Right ventricle myocardium inferior (tissue), 1 donor: Measurements from ENCODE around the gene NUFIP2. TPM values are rescaled to one million over a fixed set of nuclear protein-coding genes. Genes with fewer than 3 reads are reported as not detected.
"Not testable (repeated sequence)": the region's sequence is repeated elsewhere in the genome, so short reads cannot be mapped to it uniquely, and the experiment has no call there.

Experiments used
- ATAC-seq: fragments of 200-7000 bp; cut with Tn5 transposase; one replicate; pipeline ENCODE4 v1.9.1; 2020; ENCODE audit warnings: mild to moderate bottlenecking, moderate library complexity
- DNase-seq: peaks from one replicate; pipeline ENCODE4 v3.0.0; 2021; ENCODE audit errors: missing footprints
- intact Hi-C: fragments of 100-400 bp; cut with DNase I; formaldehyde crosslinking; loops from one replicate; pipeline ENCODE4 v1.11.0; 2022
- total RNA-seq: library from RNA; stranded (reverse); fragmentation: NEBNext Ultra II Directional; extraction: Animal tissue kit (Norgen Biotek cat#: 25700); gene quantifications from one replicate; pipeline ENCODE4 v1.2.1, GENCODE V29; 2021
- donor health status: DM: no; HTN: yes; CAD: no; lungs with severe emphysema.

NUFIP2 gene
- total RNA-seq, 1 donor from 2014 or later = 42.3 TPM

DNA sequence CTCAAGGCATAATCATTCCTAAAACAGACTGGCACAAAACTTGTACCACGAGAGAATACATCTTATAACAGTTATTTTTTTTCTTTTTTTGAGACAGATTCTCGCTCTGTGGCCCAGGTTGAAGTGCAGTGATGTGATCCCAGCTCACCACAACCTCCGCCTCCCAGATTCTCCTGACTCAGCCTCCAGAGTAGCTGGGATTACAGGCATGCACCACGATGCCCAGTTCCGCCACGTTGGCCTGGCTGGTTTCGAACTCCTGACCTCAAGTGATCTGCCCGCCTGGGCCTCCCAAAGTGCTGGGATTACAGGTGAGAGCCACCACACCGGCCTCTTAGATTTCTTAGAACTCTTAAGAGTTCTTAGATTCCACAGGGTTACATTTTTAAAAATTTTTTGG, 4.1 kb downstream of the NUFIP2 start:
- ATAC-seq = no peak
- no peak for DNase-seq
- intact Hi-C loops = loop anchor here (10.0 kb wide), 1 partner anchor 275 kb away; the partner anchor contains the start of genes ABHD15 and TP53I13

DNA sequence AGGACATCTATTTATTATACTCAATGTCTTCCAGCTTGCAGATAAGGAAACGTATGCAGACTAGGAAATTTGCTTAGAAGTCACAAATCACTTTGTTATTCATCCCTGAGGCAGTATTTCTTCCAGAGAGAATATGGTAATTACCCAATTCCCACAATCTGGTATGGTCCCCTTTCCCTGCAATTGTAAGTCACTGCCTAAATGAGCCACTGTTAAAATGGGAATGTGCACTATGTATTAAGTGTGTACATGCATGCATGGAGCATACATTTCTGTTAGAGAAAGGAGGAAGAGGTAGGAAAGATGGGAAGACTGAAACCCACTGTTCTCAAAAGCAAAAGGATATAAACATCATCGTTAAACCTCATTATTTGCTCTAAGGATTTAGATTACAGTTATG, 10.0 kb downstream of the NUFIP2 start:
- ATAC-seq (no peak), DNase-seq (no peak)
- intact Hi-C loops = no loop called here

DNA sequence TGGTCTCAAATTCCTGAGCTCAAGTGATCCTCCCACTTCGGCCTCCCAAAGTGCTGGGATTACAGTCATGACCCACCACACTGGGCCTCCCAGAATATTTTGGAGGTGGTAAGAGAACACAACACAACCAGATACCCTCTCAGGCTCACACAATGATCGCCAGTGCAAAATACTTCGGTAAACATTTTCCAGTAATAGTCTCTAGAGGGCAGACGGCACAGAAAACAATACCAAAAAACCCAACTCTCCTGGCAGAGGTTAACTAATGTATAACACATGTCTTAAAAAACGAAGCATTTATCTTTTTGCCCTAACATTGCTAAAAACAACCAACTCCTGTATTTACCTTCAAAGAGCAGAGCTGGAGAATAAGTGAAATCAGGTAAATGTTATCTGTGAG, 10.5 kb downstream of the NUFIP2 start:
- no peak for DNase-seq
- no peak for ATAC-seq
- intact Hi-C loops = no loop called here

DNA sequence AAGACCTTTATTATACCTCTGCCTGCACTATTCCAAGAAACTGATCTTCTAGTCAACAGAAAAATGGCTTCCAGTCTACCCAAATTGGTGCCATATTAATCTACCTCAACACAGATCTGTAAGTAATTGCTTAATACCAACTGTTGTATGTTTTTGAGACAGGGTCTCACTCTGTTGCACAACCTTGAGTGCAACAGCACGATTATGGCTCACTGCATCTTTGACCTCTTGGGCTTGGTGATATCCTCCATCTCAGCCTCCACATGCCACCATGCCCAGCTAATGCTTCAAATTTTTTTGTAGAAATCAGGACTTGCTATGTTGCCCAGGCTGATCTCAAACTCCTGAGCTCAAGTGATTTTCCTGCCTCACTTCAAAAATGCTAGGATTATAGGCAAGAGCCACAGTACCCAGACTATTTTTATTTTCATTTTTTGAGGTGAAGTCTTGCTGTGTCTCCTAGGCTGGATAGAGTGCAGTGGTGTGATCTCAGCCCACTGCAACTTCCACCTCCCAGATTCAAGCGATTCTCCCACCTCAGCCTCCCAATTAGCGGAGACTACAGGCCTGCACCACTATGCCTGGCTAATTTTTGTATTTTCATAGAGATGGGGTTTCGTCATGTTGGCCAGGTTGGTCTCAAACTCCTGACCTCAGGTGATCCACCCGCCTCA, 14.4 kb downstream of the NUFIP2 start:
- ATAC-seq (no peak), DNase-seq (no peak)
- intact Hi-C loops = no loop called here

DNA sequence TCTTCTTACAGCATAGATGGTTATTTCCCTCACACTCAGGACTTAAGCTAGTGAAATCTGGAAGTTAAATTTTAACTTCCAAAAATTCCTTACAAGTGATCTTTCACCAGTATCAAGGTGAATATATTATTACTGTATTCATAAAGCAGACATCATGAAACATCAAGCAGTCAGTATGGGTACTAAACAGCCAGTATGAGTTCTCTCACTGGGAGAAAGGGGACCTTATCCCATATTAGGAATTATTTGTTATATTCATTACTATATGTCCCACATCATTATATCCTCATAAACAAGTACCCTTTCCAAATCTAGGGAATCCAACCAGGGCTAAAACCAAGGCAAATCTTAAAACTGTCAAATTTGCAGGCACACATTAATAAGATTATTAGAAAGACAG, 15.3 kb downstream of the NUFIP2 start:
- intact Hi-C loops = no loop called here
- DNase-seq = no peak
- ATAC-seq = no peak

DNA sequence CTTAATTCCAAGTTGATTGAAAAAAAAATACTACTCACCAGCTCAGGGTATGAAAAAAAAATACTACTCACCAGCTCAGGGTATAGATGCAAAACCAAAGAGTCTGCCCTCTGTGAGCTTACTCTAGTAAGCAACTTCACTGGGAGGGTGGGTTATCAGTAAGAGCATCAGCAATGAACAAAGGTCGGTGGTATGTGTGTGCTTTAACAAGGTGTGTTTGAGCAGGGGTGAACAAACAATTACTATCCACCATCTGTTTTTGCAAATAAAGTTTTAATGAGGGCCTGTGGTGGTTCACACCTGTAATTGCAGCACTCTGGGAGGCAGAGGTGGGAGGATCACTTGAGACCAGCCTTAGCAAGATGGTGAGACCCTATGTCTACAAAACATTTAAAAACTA, 20.0 kb downstream of the NUFIP2 start:
- no peak for ATAC-seq

DNA sequence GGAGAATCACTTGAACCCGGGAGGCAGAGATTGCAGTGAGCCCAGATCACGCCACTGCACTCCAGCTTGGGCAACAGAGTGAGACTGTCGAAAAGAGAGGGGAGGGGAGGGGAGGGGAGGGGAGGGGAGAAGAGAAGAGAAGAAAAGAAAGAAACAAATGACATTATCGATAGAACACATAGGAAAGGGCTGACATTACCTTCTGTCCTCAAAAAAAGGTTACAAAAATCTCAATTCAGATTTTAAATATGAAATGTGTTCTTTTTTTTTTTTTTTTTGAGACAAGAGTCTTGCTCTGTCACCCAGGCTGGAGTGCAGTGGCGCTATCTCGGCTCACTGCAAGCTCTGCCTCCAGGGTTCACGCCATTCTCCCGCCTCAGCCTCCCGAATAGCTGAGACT, 22.0 kb downstream of the NUFIP2 start:
- ATAC-seq = not testable (repeated sequence)

More for the DNA sequence above, 20.0 kb downstream of the NUFIP2 start:
- intact Hi-C loops = no loop called here
- DNase-seq = no peak

DNA sequence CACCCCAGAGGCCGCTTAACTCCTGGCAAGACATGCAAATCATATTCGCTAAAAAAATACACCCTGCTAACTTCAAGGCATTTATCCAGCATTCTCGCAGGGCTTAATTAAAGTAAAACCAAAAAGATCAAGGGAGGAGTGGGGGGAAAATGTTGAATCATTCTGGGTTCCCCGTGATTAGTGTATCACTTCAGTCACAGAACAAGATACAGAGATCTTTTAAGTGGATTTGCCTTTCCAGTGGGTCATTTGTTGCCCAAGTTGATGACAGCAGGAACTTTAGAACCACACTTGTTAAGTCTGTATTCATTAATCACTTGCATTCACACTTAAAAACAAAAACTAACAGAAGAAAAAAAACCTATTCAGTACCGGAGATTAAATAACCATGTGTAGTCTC, 30.0 kb downstream of the NUFIP2 start:
- DNase-seq = no peak
- intact Hi-C loops = no loop called here
- ATAC-seq = no peak

More for the DNA sequence above, 22.0 kb downstream of the NUFIP2 start:
- intact Hi-C loops, DNase-seq: not testable (repeated sequence)

DNA sequence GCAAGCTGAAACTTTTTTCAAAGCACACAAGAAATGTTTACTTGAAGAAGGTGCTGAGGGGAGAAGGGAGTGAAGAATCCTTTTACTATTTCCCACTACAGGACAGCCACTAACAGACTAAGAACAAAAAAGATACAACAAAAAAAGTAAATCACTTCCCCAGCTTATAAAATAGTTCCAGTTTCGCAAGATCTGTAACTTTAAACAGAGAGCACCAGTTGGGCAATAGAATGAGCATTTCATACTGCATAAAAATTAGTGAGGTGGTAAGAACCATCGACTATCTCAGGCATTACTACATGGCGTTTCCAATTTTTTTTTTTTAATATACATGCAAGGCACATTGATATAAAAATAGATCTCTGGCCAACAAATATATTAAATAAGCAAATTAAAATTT, 36.2 kb downstream of the NUFIP2 start:
- ATAC-seq (no peak), DNase-seq (no peak)
- intact Hi-C loops = no loop called here

DNA sequence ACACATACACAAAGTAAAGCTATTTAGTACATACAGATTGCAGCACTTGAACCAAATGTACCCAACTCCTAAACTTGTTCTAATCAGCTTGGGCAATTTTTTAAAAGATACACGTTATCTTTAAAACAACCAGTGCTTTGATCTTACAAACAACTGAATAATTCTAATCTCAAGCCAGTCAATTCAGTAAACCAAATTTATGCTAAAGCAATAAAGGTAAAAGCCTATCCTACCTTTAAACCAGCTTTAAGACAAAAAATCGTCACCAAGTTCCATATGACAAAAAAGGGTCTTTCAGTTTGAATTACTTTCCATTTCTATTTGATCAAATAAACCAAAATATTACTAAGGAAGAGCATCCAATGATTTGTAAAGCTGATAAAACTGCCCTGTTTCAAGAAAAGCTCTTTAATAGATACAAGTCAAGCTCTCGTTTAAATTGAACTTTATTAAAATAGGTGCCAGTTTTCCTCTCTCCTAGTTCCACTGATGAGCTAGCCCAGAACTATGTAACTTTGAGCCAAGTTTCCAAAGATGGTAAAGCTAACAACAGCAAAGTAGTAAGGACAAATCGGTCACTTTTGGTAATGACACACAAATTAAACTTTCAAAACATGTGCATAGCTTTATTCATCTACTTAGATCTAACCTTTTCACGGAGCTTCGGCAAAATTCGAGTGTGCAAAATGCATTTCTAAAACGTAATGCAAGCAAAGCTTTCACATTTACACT, 37.0 kb downstream of the NUFIP2 start:
- intact Hi-C loops = no loop called here
- peak; percentile 37 for ATAC-seq
- no peak for DNase-seq

DNA sequence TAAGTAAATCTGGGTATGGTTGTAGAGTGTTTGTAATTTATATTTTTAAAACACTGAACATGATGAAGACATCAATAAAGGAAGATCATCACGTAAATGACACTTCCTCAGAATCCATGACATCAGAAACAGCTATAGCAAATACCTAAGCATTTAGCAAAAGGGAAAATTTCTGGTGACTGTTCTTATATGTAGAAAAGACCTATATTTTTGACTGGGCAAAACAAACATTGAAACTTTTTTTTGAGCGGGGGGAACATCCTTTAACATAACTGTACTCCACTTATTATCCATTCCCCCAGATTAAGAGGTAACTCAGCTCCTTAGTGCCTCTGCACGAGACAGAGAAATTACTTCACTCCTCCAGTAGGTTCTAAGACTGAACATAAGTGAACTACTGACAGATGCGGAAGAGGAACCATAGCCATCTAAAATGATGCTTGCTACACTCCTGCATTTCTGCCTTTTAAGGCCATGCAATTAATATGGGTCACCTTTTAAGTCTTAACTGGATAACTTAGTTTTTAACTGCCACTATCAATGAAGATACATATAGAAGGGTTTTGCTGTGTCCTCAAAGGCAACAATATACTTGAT, 37.9 kb downstream of the NUFIP2 start:
- DNase-seq (no peak), ATAC-seq (no peak)
- intact Hi-C loops = no loop called here

DNA sequence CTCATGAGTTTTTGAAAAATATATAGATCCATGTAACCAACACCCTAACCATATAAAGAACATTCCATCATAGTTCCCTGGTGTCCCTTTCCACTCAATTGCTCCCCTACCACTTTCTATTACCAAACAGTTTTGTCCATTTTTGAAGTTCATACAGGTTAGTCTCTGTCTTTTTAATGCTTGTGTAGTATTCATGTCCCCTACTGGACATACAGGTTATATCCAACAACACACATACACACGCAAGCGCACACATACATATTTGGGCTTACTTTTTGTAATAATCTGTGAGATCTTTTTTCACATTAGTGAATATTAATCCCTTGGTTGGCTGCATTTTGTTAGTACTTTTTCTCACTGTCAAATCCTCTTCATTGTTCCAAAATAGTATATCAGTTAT, 40.9 kb downstream of the NUFIP2 start:
- no peak for ATAC-seq
- no peak for DNase-seq
- intact Hi-C loops = no loop called here

DNA sequence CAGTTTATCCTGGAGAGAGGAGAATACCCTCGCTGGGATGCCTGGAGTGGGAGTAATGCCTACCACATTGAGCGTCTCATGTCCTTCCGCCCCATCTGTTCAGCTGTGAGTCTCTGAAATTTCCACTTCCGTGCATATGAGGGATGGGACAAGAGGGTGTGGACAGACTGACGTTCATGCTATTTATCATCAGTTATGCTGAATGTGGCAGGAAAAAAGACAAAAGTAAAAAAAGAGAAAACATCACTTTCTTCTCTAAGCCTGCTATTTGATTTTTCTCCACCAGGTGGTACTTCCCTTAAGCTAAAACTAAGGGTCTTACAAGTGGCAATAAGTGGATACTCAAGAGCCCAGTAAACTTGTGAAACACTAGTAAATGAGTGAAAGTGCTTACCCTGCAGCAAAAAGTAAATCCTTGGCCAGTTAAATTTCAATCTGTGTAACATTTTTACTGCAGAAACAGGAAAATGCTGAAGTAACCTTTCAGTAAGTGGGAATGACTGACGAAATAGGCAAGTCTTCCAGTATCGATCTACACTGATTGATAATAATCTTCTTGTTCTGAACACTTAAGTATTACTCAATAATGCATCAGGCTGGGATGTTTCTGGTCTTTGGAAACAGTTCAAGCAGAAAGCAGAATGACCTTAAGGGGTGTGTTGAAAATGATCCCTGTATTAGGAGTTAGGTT, 41.7 kb downstream of the NUFIP2 start:
- DNase-seq = no peak
- no peak for ATAC-seq
- intact Hi-C loops = no loop called here

DNA sequence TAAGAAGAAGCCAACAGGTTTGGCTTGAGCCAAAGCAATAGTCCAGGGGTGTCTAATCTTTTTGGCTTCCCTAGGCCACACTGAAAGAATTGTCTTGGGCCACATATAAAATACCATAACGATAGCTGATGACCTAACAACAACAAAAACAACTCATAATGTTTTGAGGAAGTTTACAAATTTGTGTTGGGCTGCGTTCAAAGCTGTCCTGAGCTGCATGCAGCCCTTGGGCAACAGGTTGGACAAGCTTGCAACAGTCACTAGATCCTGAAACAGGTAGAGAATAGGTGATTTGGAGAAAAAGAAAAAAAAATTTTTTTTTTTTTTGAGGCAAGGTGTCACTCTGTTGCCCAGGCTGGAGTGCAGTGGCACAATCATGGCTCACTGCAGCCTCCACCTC, 42.8 kb downstream of the NUFIP2 start:
- DNase-seq (no peak), ATAC-seq (no peak)
- intact Hi-C loops = no loop called here

DNA sequence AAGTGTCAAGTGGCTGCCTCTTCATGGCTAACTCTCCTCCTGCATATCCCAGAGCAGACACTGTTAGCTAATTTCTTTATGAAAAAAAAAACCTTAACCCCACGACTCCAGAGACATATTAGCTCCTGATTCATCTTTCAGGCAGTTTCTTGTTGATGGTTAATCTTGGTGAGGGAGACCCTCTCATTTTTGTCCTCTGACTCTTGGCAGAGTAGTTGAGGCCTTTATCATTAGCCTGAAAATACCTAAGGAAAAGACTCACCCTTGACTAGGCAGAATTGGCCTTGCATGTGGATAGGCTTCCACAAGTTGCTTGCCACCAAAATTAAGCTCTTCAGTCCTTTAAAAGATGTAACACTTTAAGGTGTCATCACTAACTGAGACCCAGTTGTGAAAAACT, 43.3 kb downstream of the NUFIP2 start:
- ATAC-seq = no peak
- DNase-seq = no peak
- intact Hi-C loops = no loop called here

DNA sequence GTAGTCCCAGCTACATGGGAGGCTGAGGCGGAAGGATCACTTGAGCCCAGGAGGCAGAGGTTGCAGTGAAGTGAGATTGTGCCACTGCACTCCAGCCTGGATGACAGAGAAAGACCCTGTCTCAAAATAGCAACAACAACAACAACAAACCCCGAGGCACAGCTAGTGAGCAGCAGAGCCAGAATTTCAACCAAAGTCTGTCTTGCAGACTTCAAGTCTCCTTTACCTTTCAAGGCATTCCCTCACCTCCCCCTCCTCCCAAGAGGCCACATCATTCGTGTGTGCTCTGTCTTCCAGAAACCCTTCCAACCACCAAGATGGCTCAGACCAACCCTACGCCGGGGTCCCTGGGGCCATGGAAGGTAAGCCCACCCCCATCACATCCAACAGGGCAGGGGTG, 45.1 kb downstream of the NUFIP2 start:
- no peak for ATAC-seq
- intact Hi-C loops = no loop called here
- no peak for DNase-seq

DNA sequence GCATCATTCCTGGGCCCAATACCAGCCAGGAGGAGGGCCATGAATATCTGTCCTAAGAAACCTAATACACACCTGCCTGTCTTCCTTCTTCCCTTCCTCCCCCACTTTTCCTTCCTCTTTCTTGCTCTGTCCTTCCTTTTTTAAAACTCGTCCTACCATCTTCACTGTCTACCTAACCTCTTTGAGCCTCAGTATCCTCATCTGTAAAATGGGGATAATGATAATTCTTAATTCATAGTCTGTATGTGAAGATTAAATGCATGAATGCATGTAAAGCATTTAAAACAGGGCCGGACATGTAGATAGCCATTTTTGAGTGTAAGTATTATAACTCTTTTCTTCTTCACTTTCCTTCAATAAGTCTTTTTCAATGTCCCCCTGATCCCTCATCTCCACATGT, 46.7 kb downstream of the NUFIP2 start:
- intact Hi-C loops = no loop called here
- DNase-seq (no peak), ATAC-seq (no peak)

DNA sequence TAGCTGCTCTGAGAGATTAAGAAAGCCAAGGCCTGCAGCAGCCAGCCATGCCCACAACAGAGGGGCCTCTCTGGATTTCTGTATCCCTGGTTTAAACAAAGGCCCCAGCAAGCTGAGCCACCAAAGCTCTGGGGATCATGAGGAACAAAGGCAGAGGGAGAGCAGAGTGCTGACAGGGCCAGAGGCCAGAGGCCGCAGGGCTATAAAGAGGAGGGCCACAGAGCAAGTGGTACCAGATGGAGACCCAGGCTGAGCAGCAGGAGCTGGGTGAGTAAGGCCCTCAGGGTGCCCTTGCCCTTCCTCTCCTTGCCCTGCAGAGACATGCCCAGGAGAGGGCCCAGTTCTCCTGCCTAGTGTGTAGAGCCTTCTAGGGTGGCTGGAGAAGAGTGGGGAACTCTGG, 47.3 kb downstream of the NUFIP2 start, which contains the start of gene CRYBA1:
Gene CRYBA1 (plus strand): TSS at position 232 of the 400 bp plus-strand sequence. CDS start 5 bp downstream, at position 237.
- ATAC-seq = no peak
- DNase-seq = no peak
- intact Hi-C loops = no loop called here

DNA sequence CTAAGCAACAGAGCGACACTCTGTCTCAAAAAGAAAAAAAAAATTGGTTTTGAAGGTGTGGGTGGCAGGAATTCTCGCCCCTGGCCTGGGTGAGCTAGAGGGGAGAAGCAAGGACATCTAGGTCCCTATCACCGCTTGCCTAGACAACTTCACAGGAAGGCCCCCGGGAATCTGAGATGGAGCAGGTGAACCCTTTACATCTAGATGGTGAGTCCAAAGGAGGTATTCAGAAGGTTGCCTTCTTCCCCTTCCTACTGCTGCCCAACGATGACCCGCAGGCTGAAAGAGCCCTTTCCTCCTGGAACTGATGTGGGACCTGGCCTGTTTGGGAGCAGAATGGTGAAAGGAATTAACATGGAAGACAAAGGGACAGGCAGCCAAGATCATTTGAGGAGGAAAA, 48.5 kb downstream of the NUFIP2 start:
- intact Hi-C loops = no loop called here
- ATAC-seq = no peak
- DNase-seq = no peak

DNA sequence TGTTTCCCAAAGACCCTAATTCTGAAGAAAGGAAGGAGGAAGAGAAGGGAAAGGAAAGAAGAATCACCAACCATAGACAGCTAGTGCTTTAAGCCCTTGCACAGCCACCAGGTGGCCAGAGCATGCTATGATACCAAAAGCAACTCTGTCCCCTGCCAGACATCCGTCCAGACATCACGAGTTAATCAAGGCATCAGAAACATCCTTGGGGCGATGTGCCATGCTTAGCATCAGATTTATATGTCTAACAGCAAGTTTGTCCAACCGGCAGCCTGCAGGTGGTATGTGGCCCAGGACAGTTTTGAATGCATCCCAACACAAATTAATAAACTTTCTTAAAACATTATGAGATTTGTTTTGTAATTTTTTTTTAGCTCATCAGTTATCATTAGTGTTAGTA, 50.2 kb downstream of the NUFIP2 start:
- no peak for DNase-seq
- intact Hi-C loops = no loop called here
- ATAC-seq = no peak
